MM.1S (cell line): ENCODE measurements around the gene FGF21.

Experiments
- EZH2 ChIP-seq: fragments of 300-600 bp; sonication (generic); optimal IDR thresholded peaks from 2 replicates; pipeline ENCODE3; 2017; ENCODE audit warnings: low read depth, mild to moderate bottlenecking, antibody characterized with exemption, low read length, mixed read lengths
- EZH2phosphoT487 ChIP-seq: fragments of 300-600 bp; sonication (generic); IDR thresholded peaks from 2 replicates; pipeline ENCODE4 v1.6.1; 2018; ENCODE audit warnings: antibody characterized with exemption, low read length
- TF ChIP-seq, protein P1 (sequence below): fragments of 300-600 bp; sonication (generic); IDR thresholded peaks from 2 replicates; pipeline ENCODE4 v1.5.1; 2016; ENCODE audit warnings: antibody characterized with exemption, low read length, mixed read lengths

DNA sequence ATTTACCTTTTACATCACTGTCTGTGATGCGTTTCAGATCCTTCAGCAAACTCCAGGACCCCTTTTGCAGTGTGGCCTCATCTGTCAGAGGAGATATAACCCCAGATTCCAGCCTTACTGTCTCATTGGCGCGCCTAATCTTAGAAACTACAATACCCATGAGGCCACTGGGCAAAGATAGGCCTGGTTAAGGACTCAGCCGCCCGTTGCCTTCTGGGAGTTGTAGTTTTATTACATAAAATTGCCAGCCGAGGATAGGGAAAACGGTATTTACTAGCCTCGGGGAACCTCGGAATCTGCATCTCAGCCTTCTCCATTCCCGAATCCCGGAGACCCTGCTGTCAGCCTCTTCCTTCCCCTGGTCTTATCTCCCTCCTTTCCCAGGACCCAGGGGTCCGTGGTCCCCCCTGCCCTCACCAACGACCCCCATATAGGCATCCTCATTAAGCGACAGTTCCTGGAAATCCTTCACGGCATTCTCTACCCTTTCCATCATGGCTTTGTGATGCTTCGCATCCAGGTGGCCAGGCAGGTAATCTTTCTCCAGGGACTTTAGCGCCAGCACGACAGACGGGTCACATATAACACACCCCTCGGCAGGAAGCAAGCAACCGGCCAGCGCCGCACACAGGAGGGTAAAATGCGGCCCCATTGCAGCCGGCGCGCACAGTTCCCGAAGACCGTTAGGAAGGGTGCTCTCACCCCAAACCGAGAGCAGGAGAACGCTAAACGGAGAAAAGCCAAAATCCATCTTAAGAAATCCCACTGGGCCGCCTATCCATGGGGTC is 9.9 kb upstream of the FGF21 start:
- TF ChIP-seq, protein P1, sequence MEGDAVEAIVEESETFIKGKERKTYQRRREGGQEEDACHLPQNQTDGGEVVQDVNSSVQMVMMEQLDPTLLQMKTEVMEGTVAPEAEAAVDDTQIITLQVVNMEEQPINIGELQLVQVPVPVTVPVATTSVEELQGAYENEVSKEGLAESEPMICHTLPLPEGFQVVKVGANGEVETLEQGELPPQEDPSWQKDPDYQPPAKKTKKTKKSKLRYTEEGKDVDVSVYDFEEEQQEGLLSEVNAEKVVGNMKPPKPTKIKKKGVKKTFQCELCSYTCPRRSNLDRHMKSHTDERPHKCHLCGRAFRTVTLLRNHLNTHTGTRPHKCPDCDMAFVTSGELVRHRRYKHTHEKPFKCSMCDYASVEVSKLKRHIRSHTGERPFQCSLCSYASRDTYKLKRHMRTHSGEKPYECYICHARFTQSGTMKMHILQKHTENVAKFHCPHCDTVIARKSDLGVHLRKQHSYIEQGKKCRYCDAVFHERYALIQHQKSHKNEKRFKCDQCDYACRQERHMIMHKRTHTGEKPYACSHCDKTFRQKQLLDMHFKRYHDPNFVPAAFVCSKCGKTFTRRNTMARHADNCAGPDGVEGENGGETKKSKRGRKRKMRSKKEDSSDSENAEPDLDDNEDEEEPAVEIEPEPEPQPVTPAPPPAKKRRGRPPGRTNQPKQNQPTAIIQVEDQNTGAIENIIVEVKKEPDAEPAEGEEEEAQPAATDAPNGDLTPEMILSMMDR: no peak
- TF ChIP-seq EZH2phosphoT487: no peak
- TF ChIP-seq EZH2: no peak
